Endothelial cell of umbilical vein (primary cell): Measurements from ENCODE around the gene DLG1.

Source experiments
- FOS ChIP-seq: IDR thresholded peaks from 2 replicates; pipeline ENCODE4 v1.6.1; 2011; ENCODE audit warnings: mild to moderate bottlenecking, low read length, moderate library complexity, borderline replicate concordance; ENCODE audit not compliant: insufficient read depth
- POLR2AphosphoS5 ChIP-seq: IDR thresholded peaks from 2 replicates; pipeline ENCODE4 v1.6.1; 2012; ENCODE audit warnings: low read depth, mild to moderate bottlenecking, control low read depth, low read length, moderate library complexity; ENCODE audit not compliant: insufficient read depth
- TF ChIP-seq, protein P1 (sequence below), 2 donors: IDR thresholded peaks; 1 replicate in 1 of 2; 2 replicates in 1 of 2; pipeline ENCODE4 v1.5.1; 2011; ENCODE audit warnings: low read length in 2 of 2, mild to moderate bottlenecking in 2 of 2, moderate library complexity in 2 of 2, control low read depth in 1 of 2, inconsistent platforms in 1 of 2, low read depth in 1 of 2; ENCODE audit not compliant: insufficient read depth in 1 of 2; ENCODE audit errors: extremely low read depth in 1 of 2
- TF ChIP-seq, protein P2 (sequence below): IDR thresholded peaks from 2 replicates; pipeline ENCODE4 v1.6.1; 2011; ENCODE audit not compliant: insufficient read depth, insufficient read length

DNA sequence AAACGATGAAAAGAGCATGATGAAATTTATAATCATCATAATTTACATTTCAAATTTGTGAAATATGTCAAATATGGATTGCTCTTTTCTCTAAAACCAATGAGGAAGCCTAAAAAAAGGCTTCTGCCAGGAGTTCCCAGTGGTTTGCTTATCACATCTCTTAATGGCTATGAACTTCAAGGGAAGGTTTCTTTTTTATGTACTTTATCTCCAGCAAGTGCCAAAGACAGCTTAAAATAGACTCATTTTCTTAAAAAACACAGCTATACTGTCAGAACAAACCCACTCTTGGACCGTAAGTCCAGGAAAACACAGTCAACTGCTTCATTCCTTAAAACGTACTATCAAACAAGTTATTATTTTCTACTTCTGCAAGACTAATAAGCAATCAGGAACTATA, 80.2 kb downstream of the DLG1 start:
- TF ChIP-seq, protein P1, sequence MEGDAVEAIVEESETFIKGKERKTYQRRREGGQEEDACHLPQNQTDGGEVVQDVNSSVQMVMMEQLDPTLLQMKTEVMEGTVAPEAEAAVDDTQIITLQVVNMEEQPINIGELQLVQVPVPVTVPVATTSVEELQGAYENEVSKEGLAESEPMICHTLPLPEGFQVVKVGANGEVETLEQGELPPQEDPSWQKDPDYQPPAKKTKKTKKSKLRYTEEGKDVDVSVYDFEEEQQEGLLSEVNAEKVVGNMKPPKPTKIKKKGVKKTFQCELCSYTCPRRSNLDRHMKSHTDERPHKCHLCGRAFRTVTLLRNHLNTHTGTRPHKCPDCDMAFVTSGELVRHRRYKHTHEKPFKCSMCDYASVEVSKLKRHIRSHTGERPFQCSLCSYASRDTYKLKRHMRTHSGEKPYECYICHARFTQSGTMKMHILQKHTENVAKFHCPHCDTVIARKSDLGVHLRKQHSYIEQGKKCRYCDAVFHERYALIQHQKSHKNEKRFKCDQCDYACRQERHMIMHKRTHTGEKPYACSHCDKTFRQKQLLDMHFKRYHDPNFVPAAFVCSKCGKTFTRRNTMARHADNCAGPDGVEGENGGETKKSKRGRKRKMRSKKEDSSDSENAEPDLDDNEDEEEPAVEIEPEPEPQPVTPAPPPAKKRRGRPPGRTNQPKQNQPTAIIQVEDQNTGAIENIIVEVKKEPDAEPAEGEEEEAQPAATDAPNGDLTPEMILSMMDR (IDR thresholded peaks at IDR 0.05; ENCODE audit: extremely low read depth in 1 of 2, insufficient read depth in 1 of 2, low read depth in 1 of 2, low read length in 2 of 2): no peak
- TF ChIP-seq POLR2AphosphoS5: no peak
- TF ChIP-seq FOS: no peak
- TF ChIP-seq, protein P2, sequence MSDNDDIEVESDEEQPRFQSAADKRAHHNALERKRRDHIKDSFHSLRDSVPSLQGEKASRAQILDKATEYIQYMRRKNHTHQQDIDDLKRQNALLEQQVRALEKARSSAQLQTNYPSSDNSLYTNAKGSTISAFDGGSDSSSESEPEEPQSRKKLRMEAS: no peak
